Measurements from ENCODE around the gene NCAM2.

NCAM2 gene

GRCh38 chr21:20997636-20998455, at the start of gene NCAM2:
TSS of gene NCAM2 (plus strand) at chr21:20998409.
- Histone ChIP-seq H3K9ac (ENCODE audit: low read depth, low read length) (peak within 1 kb of the TSS; percentile 59), H3K4me1 (ENCODE audit: control insufficient read depth, insufficient read depth, low read length) (peaks cover 6% of the 10 kb centered on the region), H3K9me3 (ENCODE audit: control insufficient read depth, insufficient read depth, low read length) (no peaks in the 10 kb centered on the region), H3K36me3 (ENCODE audit: control insufficient read depth, insufficient read depth, low read length) (no peaks in the 10 kb centered on the region), H3K27me3 (ENCODE audit: control insufficient read depth, insufficient read depth, low read length) (peaks cover 35% of the 10 kb centered on the region), H3K27ac (ENCODE audit: low read depth, low read length) (no peak within 1 kb of the TSS), H3K4me3 (ENCODE audit: low read depth, low read length) (peak within 1 kb of the TSS; percentile 85)

- H3K4me1 ChIP-seq (ENCODE audit: control insufficient read depth, insufficient read depth, low read length), result peaks cover 14% of the 10 kb centered on the region; the same call in 1 of the 2 replicates
Measured at GRCh38 chr21:20949884-20950283, 48.3 kb upstream of the NCAM2 start.

GRCh38 chr21:20965816-20966215, 32.4 kb upstream of the NCAM2 start:
- Histone ChIP-seq H3K9ac (ENCODE audit: low read depth, low read length) (no peak overlapping the region), H3K9me3 (ENCODE audit: control insufficient read depth, insufficient read depth, low read length) (no peaks in the 10 kb centered on the region), H3K4me3 (ENCODE audit: low read depth, low read length) (no peak overlapping the region), H3K4me1 (ENCODE audit: control insufficient read depth, insufficient read depth, low read length) (peaks cover under 1% of the 10 kb centered on the region; the same call in 1 of the 2 replicates), H3K27ac (ENCODE audit: low read depth, low read length) (no peak overlapping the region), H3K36me3 (ENCODE audit: control insufficient read depth, insufficient read depth, low read length) (no peaks in the 10 kb centered on the region), H3K27me3 (ENCODE audit: control insufficient read depth, insufficient read depth, low read length) (no peaks in the 10 kb centered on the region)

More at GRCh38 chr21:20949884-20950283, 48.3 kb upstream of the NCAM2 start:
- Histone ChIP-seq H3K27me3 (ENCODE audit: control insufficient read depth, insufficient read depth, low read length) (no peaks in the 10 kb centered on the region), H3K9me3 (ENCODE audit: control insufficient read depth, insufficient read depth, low read length) (no peaks in the 10 kb centered on the region), H3K9ac (ENCODE audit: low read depth, low read length) (no peak overlapping the region), H3K4me3 (ENCODE audit: low read depth, low read length) (no peak overlapping the region), H3K36me3 (ENCODE audit: control insufficient read depth, insufficient read depth, low read length) (no peaks in the 10 kb centered on the region), H3K27ac (ENCODE audit: low read depth, low read length) (no peak overlapping the region)

GRCh38 chr21:20968391-20968790, 29.8 kb upstream of the NCAM2 start:
- peaks cover 5% of the 10 kb centered on the region; the same call in 1 of the 2 replicates for H3K4me1 ChIP-seq (ENCODE audit: control insufficient read depth, insufficient read depth, low read length)
- no peak overlapping the region for H3K9ac ChIP-seq (ENCODE audit: low read depth, low read length)
- H3K36me3 ChIP-seq (ENCODE audit: control insufficient read depth, insufficient read depth, low read length), result no peaks in the 10 kb centered on the region
- no peaks in the 10 kb centered on the region for H3K9me3 ChIP-seq (ENCODE audit: control insufficient read depth, insufficient read depth, low read length)
- H3K27me3 ChIP-seq (ENCODE audit: control insufficient read depth, insufficient read depth, low read length), result no peaks in the 10 kb centered on the region
- H3K4me3 ChIP-seq (ENCODE audit: low read depth, low read length), result no peak overlapping the region
- no peak overlapping the region for H3K27ac ChIP-seq (ENCODE audit: low read depth, low read length)

DNA sequence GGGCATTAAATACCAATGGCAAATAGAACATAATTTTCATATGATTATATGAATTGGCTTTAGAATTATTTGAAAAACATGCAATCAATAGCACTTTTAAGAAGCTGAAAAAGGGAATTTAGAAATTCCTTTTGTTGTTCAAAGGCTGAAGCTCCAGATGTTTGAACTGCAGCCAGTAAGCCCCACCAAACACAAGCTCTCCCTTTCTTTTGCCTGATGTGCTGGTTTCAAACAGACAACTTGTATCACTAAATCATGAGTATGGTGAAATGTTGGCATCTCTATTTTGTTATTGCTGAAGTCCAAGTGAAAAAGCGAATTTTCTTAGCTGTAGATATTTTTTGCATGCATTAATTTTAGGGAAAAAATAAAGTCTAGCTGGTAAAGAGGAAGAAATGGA, 27.5 kb upstream of the NCAM2 start:
- Histone ChIP-seq H3K4me3 (ENCODE audit: low read depth, low read length) (no peak overlapping the region), H3K4me1 (ENCODE audit: control insufficient read depth, insufficient read depth, low read length) (peaks cover 5% of the 10 kb centered on the region; the same call in 1 of the 2 replicates), H3K27me3 (ENCODE audit: control insufficient read depth, insufficient read depth, low read length) (no peaks in the 10 kb centered on the region), H3K9ac (ENCODE audit: low read depth, low read length) (no peak overlapping the region), H3K9me3 (ENCODE audit: control insufficient read depth, insufficient read depth, low read length) (no peaks in the 10 kb centered on the region), H3K27ac (ENCODE audit: low read depth, low read length) (no peak overlapping the region), H3K36me3 (ENCODE audit: control insufficient read depth, insufficient read depth, low read length) (no peaks in the 10 kb centered on the region)

DNA sequence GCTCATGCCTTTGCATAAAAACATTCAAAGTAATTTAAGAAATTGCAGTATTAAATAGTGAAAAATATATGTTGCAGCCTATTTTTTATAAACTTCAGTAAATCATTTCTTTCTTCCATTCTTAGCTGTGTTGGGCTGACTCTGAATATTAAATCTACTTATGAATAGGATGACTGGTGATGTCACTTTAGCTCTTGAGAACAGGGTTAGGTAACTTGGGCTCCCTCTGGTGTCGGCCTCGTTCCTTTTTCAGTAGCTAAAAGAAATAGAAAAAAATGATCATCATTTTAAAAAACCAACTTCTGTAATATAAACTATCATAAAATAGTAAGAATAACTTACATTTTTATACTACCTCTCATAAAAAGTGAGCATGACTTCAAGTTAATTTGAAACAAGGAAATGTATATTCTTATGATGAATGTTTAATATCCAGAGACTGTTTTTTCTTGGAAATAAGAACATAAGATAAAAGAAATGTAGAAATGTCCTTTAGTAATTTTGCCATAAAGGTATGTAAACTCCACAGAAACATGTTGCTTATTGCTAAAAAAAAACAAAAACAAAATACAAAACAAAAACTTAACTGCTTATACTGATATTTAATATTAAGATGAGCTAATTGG, 26.8 kb upstream of the NCAM2 start:
- no peak overlapping the region for H3K4me3 ChIP-seq (ENCODE audit: low read depth, low read length)

DNA sequence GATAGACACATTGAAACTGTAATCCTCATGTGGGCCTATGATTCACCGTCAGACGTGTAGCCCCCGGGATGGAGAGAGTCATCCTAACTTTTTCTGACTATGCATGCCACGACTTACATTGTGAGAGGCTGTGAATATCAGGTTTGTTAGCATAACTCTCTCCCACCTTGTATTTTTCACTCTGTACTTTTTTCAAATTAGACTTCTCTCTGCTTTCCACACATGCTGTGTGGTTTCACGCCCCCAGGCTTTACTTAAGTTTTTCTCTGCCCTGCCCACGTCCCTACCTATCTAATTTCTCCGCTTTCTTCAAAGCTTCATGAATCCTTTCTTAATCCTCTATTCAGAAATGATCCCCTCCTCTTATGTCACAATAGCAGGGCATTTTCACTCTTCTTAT, 3.4 kb upstream of the NCAM2 start:
- Histone ChIP-seq H3K4me3 (ENCODE audit: low read depth, low read length) (no peak overlapping the region), H3K4me1 (ENCODE audit: control insufficient read depth, insufficient read depth, low read length) (peaks cover 6% of the 10 kb centered on the region), H3K9me3 (ENCODE audit: control insufficient read depth, insufficient read depth, low read length) (no peaks in the 10 kb centered on the region), H3K9ac (ENCODE audit: low read depth, low read length) (no peak overlapping the region), H3K27me3 (ENCODE audit: control insufficient read depth, insufficient read depth, low read length) (peaks cover 35% of the 10 kb centered on the region), H3K27ac (ENCODE audit: low read depth, low read length) (no peak overlapping the region), H3K36me3 (ENCODE audit: control insufficient read depth, insufficient read depth, low read length) (no peaks in the 10 kb centered on the region)

More for the DNA sequence above, 26.8 kb upstream of the NCAM2 start:
- no peaks in the 10 kb centered on the region for H3K9me3 ChIP-seq (ENCODE audit: control insufficient read depth, insufficient read depth, low read length)
- H3K9ac ChIP-seq (ENCODE audit: low read depth, low read length), result no peak overlapping the region
- H3K27me3 ChIP-seq (ENCODE audit: control insufficient read depth, insufficient read depth, low read length), result no peaks in the 10 kb centered on the region
- H3K4me1 ChIP-seq (ENCODE audit: control insufficient read depth, insufficient read depth, low read length), result peaks cover 5% of the 10 kb centered on the region; the same call in 1 of the 2 replicates
- H3K27ac ChIP-seq (ENCODE audit: low read depth, low read length), result no peak overlapping the region
- H3K36me3 ChIP-seq (ENCODE audit: control insufficient read depth, insufficient read depth, low read length), result no peaks in the 10 kb centered on the region

DNA sequence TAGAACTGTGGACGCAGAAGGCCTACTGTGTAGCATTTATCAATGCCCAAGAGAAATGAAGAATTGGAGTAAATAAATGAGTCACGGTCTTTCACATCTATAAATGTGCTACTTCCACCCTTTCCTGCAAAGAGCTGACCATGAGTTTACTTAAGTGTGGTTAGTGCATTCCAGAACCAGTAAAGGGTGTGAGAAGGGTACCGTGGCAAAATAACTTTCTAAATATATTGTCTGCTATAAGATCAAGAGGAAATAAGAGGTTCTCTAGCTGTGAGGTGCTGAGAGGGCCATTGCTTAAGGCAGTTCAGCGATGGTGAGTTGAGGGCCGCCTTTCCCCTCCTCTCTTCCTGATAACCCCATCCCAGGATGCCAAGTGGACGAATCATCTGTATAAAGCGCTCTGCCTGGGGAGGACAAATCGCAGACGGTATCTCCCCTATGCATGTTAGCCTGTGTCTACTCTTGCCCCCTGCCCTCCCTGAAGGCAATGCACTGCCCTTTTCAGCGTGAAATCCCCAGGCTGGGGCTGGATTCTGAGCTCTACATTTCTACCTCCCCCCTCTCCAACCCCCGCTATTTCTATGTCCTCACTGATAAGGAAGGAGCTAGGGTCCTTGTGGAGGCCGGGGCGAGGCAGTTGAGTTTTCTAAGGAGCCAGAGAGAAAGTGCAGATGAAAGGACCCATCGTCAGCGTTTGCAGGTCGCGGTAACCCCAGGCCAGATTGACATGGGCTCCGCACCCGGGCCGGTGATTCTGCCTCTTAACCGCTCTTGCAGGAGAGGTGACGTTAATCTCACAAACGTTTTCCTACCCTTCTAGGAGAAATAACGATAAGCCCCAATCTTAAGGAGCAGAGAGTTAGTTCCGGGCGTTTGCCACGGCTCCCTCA, 1.5 kb upstream of the NCAM2 start:
- peaks cover 35% of the 10 kb centered on the region for H3K27me3 ChIP-seq (ENCODE audit: control insufficient read depth, insufficient read depth, low read length)
- H3K36me3 ChIP-seq (ENCODE audit: control insufficient read depth, insufficient read depth, low read length), result no peaks in the 10 kb centered on the region
- no peak overlapping the region for H3K27ac ChIP-seq (ENCODE audit: low read depth, low read length)
- peaks cover 6% of the 10 kb centered on the region for H3K4me1 ChIP-seq (ENCODE audit: control insufficient read depth, insufficient read depth, low read length)
- peak overlapping the region; percentile 77 for H3K4me3 ChIP-seq (ENCODE audit: low read depth, low read length)
- no peak overlapping the region for H3K9ac ChIP-seq (ENCODE audit: low read depth, low read length)
- H3K9me3 ChIP-seq (ENCODE audit: control insufficient read depth, insufficient read depth, low read length), result no peaks in the 10 kb centered on the region

GRCh38 chr21:20997311-20997635, 936 bp upstream of the NCAM2 start:
- Histone ChIP-seq H3K36me3 (ENCODE audit: control insufficient read depth, insufficient read depth, low read length) (no peaks in the 10 kb centered on the region), H3K9ac (ENCODE audit: low read depth, low read length) (no peak overlapping the region), H3K4me3 (ENCODE audit: low read depth, low read length) (peak overlapping the region; percentile 77), H3K4me1 (ENCODE audit: control insufficient read depth, insufficient read depth, low read length) (peaks cover 6% of the 10 kb centered on the region), H3K27ac (ENCODE audit: low read depth, low read length) (no peak overlapping the region), H3K9me3 (ENCODE audit: control insufficient read depth, insufficient read depth, low read length) (no peaks in the 10 kb centered on the region), H3K27me3 (ENCODE audit: control insufficient read depth, insufficient read depth, low read length) (peaks cover 35% of the 10 kb centered on the region)

GRCh38 chr21:20998456-20998789, 214 bp downstream of the NCAM2 start:
- H3K27me3 ChIP-seq (ENCODE audit: control insufficient read depth, insufficient read depth, low read length), result peaks cover 35% of the 10 kb centered on the region
- peak overlapping the region; percentile 85 for H3K4me3 ChIP-seq (ENCODE audit: low read depth, low read length)
- no peaks in the 10 kb centered on the region for H3K36me3 ChIP-seq (ENCODE audit: control insufficient read depth, insufficient read depth, low read length)
- H3K9ac ChIP-seq (ENCODE audit: low read depth, low read length), result peak overlapping the region; percentile 59
- no peaks in the 10 kb centered on the region for H3K9me3 ChIP-seq (ENCODE audit: control insufficient read depth, insufficient read depth, low read length)
- H3K27ac ChIP-seq (ENCODE audit: low read depth, low read length), result no peak overlapping the region
- H3K4me1 ChIP-seq (ENCODE audit: control insufficient read depth, insufficient read depth, low read length), result peaks cover 6% of the 10 kb centered on the region
